Measurements from ENCODE around the gene EP400. TPM values are rescaled to one million over a fixed set of nuclear protein-coding genes. Genes with fewer than 3 reads are reported as not detected.

Gene EP400
- total RNA-seq, 1 experiment from 2014 or later, result 60.5 TPM

DNA sequence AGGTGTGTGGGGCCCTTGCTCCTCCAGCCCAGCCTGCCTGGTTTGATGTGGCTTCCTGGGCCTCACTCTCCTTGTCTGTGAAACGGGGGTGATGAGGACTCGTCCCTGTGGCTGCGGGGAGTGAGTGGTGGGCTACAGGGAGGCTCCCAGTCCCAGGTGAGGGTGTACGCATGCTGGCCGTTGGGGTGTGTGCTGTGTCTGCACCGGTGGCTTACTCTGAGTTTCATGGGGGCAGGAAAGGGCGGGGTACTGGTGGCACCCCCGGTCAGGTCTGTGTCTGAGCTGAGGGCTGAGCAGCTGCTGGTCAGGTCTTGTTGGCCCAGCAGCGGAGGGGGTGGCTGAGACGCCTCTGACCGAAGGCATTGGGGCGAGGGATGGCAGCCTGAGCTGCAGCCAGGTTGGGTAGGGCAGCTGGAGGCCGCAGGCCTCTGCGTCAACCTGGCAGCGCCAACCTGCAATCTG, 44.1 kb upstream of the EP400 start:
- ChIA-PET POLR2A (no interaction called here), CTCF (no interaction called here)
- H3K4me3 ChIP-seq (ENCODE audit: low read depth, low read length), result no peak overlapping the region
- no peaks in the 10 kb centered on the region for H3K4me1 Mint-ChIP-seq (ENCODE audit: low read depth, unreplicated experiment)
- H3K4me3 Mint-ChIP-seq (ENCODE audit: unreplicated experiment), result no peak overlapping the region
- H3K36me3 Mint-ChIP-seq (ENCODE audit: insufficient read depth, unreplicated experiment), result peaks cover 22% of the 10 kb centered on the region
- no peaks in the 10 kb centered on the region for H3K9me3 ChIP-seq
- no peaks in the 10 kb centered on the region; the same call in none of the 2 replicates for H3K36me3 ChIP-seq (ENCODE audit: control insufficient read depth, insufficient read depth, low read length)
- no peak for DNase-seq
- no TSS peak for BruUV-seq (replicated peaks)
- no peaks in the 10 kb centered on the region for H3K4me1 ChIP-seq
- no peak overlapping the region for H3K27ac Mint-ChIP-seq (ENCODE audit: unreplicated experiment)
- no peaks in the 10 kb centered on the region for H3K27me3 ChIP-seq (replicated peaks; ENCODE audit: control insufficient read depth, insufficient read depth, low read length)
- intact Hi-C loops (cut with micrococcal nuclease; ENCODE audit: unreplicated experiment), result no loop called here
- H3K27me3 Mint-ChIP-seq (ENCODE audit: insufficient read depth, unreplicated experiment), result no peaks in the 10 kb centered on the region
- TF ChIP-seq, protein P1, sequence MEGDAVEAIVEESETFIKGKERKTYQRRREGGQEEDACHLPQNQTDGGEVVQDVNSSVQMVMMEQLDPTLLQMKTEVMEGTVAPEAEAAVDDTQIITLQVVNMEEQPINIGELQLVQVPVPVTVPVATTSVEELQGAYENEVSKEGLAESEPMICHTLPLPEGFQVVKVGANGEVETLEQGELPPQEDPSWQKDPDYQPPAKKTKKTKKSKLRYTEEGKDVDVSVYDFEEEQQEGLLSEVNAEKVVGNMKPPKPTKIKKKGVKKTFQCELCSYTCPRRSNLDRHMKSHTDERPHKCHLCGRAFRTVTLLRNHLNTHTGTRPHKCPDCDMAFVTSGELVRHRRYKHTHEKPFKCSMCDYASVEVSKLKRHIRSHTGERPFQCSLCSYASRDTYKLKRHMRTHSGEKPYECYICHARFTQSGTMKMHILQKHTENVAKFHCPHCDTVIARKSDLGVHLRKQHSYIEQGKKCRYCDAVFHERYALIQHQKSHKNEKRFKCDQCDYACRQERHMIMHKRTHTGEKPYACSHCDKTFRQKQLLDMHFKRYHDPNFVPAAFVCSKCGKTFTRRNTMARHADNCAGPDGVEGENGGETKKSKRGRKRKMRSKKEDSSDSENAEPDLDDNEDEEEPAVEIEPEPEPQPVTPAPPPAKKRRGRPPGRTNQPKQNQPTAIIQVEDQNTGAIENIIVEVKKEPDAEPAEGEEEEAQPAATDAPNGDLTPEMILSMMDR (IDR thresholded peaks at IDR 0.05; ENCODE audit: insufficient read depth in 1 of 2, low read depth in 1 of 2, low read length in 1 of 2, severe bottlenecking in 1 of 2, unreplicated experiment in 1 of 2), result no peak
- no peaks in the 10 kb centered on the region for H3K9me3 Mint-ChIP-seq (ENCODE audit: unreplicated experiment)

- Mint-ChIP-seq H3K27me3 (ENCODE audit: insufficient read depth, unreplicated experiment) (no peaks in the 10 kb centered on the region), H3K9me3 (ENCODE audit: unreplicated experiment) (no peaks in the 10 kb centered on the region), H3K27ac (ENCODE audit: unreplicated experiment) (no peak overlapping the region), H3K4me1 (ENCODE audit: low read depth, unreplicated experiment) (no peaks in the 10 kb centered on the region), H3K4me3 (ENCODE audit: unreplicated experiment) (no peak overlapping the region), H3K36me3 (ENCODE audit: insufficient read depth, unreplicated experiment) (peaks cover 20% of the 10 kb centered on the region)
- ChIA-PET CTCF (no interaction called here), POLR2A (no interaction called here)
- DNase-seq, result no peak
- Histone ChIP-seq H3K27me3 (replicated peaks; ENCODE audit: control insufficient read depth, insufficient read depth, low read length) (no peaks in the 10 kb centered on the region), H3K9me3 (no peaks in the 10 kb centered on the region), H3K36me3 (ENCODE audit: control insufficient read depth, insufficient read depth, low read length) (no peaks in the 10 kb centered on the region; the same call in none of the 2 replicates), H3K4me1 (no peaks in the 10 kb centered on the region), H3K4me3 (ENCODE audit: low read depth, low read length) (no peak overlapping the region)
- BruUV-seq (replicated peaks), result no TSS peak
- intact Hi-C loops (cut with micrococcal nuclease; ENCODE audit: unreplicated experiment), result no loop called here
- TF ChIP-seq, protein P1 (IDR thresholded peaks at IDR 0.05; ENCODE audit: insufficient read depth in 1 of 2, low read depth in 1 of 2, low read length in 1 of 2, severe bottlenecking in 1 of 2, unreplicated experiment in 1 of 2), result no peak
Observed at GRCh38 chr12:131907379-131908091, 42.2 kb upstream of the EP400 start.

- no peaks in the 10 kb centered on the region; the same call in 1 of the 2 replicates for H3K36me3 ChIP-seq (ENCODE audit: control insufficient read depth, insufficient read depth, low read length)
- H3K9me3 ChIP-seq, result no peaks in the 10 kb centered on the region
- no peak overlapping the region for H3K27ac Mint-ChIP-seq (ENCODE audit: unreplicated experiment)
- BruUV-seq (replicated peaks), result no TSS peak
- no peaks in the 10 kb centered on the region for H3K4me1 Mint-ChIP-seq (ENCODE audit: low read depth, unreplicated experiment)
- H3K4me3 ChIP-seq (ENCODE audit: low read depth, low read length), result no peak overlapping the region
- POLR2A ChIA-PET, result no interaction called here
- no peaks in the 10 kb centered on the region for H3K9me3 Mint-ChIP-seq (ENCODE audit: unreplicated experiment)
- TF ChIP-seq, protein P1 (IDR thresholded peaks at IDR 0.05; ENCODE audit: insufficient read depth in 1 of 2, low read depth in 1 of 2, low read length in 1 of 2, severe bottlenecking in 1 of 2, unreplicated experiment in 1 of 2), result no peak
- peaks cover 21% of the 10 kb centered on the region for H3K36me3 Mint-ChIP-seq (ENCODE audit: insufficient read depth, unreplicated experiment)
- CTCF ChIA-PET, result no interaction called here
- no peaks in the 10 kb centered on the region for H3K4me1 ChIP-seq
- no peaks in the 10 kb centered on the region for H3K27me3 ChIP-seq (replicated peaks; ENCODE audit: control insufficient read depth, insufficient read depth, low read length)
- intact Hi-C loops (cut with micrococcal nuclease; ENCODE audit: unreplicated experiment), result no loop called here
- no peaks in the 10 kb centered on the region for H3K27me3 Mint-ChIP-seq (ENCODE audit: insufficient read depth, unreplicated experiment)
- DNase-seq, result no peak
- no peak overlapping the region for H3K4me3 Mint-ChIP-seq (ENCODE audit: unreplicated experiment)
Observed at GRCh38 chr12:131908092-131909080, 41.4 kb upstream of the EP400 start.

All from Caco-2 (cell line).